Gastrocnemius medialis (tissue), 4 donors: ENCODE results near the gene FGF14.

ENCODE experiments used
- POLR2A ChIP-seq, 2 donors: fragments of 450-650 bp; IDR thresholded peaks; one replicate each; pipeline ENCODE4 v1.6.1; 2017; ENCODE audit warnings: antibody characterized with exemption in 2 of 2, mild to moderate bottlenecking in 2 of 2, moderate library complexity in 2 of 2
- TF ChIP-seq, protein P1 (sequence below), 5 experiments: fragments of 450-650 bp in 3 of 5; fragments of 200-600 bp in 2 of 5; sonication (generic) in 2 of 5; IDR thresholded peaks in 4 of 5; conservative IDR thresholded peaks in 1 of 5; 1 replicate in 4 of 5; 2 replicates in 1 of 5; pipeline ENCODE4 v1.5.1; 2016 to 2019; ENCODE audit warnings: antibody characterized with exemption in 5 of 5, mild to moderate bottlenecking in 3 of 5, moderate library complexity in 3 of 5

DNA sequence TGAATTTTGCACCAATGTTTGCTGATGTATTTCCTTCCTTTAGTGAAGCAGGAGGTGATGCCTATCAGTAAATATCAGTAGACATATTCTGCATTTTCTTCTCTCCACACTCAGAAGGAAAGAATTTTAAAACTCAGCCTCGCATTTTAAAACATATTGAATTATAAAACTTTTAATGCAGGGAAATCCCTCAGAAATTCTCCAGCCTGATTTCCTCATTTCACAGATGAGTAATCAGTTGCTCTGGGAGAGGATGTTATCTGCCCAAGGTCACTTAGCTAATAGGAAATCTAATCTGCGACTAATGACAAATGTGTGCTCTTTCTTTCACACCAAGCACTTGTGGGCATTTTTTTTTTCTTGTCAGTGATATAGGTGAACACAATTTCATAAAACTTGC, 628.8 kb downstream of the FGF14 start:
- TF ChIP-seq, protein P1, sequence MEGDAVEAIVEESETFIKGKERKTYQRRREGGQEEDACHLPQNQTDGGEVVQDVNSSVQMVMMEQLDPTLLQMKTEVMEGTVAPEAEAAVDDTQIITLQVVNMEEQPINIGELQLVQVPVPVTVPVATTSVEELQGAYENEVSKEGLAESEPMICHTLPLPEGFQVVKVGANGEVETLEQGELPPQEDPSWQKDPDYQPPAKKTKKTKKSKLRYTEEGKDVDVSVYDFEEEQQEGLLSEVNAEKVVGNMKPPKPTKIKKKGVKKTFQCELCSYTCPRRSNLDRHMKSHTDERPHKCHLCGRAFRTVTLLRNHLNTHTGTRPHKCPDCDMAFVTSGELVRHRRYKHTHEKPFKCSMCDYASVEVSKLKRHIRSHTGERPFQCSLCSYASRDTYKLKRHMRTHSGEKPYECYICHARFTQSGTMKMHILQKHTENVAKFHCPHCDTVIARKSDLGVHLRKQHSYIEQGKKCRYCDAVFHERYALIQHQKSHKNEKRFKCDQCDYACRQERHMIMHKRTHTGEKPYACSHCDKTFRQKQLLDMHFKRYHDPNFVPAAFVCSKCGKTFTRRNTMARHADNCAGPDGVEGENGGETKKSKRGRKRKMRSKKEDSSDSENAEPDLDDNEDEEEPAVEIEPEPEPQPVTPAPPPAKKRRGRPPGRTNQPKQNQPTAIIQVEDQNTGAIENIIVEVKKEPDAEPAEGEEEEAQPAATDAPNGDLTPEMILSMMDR (IDR thresholded peaks at IDR 0.05 in 4 of 5, conservative IDR thresholded peaks at IDR 0.05 in 1 of 5) = no peak
- TF ChIP-seq POLR2A (IDR thresholded peaks at IDR 0.05) = no peak
